Gastrocnemius medialis (tissue), 4 donors: ENCODE data around the gene ST7. TPM values are rescaled to one million over a fixed set of nuclear protein-coding genes. Genes with fewer than 3 reads are reported as not detected.
A peak's percentile ranks its signal among the peaks of the same experiment; 100 is the strongest.

Source experiments
- ATAC-seq, 2 donors: fragments of 150-250 bp; one replicate each; pipeline ENCODE4 v1.9.1; 2016
- DNase-seq, 2 donors: peaks; one replicate each; pipeline ENCODE4 v3.0.0-alpha.2; 2019
- H3K27ac ChIP-seq, 4 donors: fragments of 200-600 bp; sonication (generic); 1 replicate in 1 of 4; 2 replicates in 3 of 4; pipeline ENCODE4 v1.5.1; 2016 to 2018; ENCODE audit warnings: mild to moderate bottlenecking in 2 of 4, moderate library complexity in 1 of 4
- H3K27me3 ChIP-seq, 3 donors: fragments of 200-600 bp; sonication (generic) in 2 of 3; 1 replicate in 1 of 3; 2 replicates in 2 of 3; pipeline versions ENCODE4 v1.5.1 to v1.6.0; 2016 to 2019; ENCODE audit warnings: mild to moderate bottlenecking in 1 of 3, moderate library complexity in 1 of 3
- H3K36me3 ChIP-seq, 2 donors: fragments of 200-600 bp; sonication (generic) in 1 of 2; one replicate each; pipeline ENCODE4 v1.5.1; 2017 to 2018
- H3K4me1 ChIP-seq, 2 donors: fragments of 200-600 bp; sonication (generic) in 1 of 2; one replicate each; pipeline ENCODE4 v1.5.1; 2016 to 2017; ENCODE audit warnings: mild to moderate bottlenecking in 2 of 2
- H3K4me3 ChIP-seq, 4 donors: fragments of 200-600 bp; sonication (generic) in 3 of 4; 1 replicate in 1 of 4; 2 replicates in 3 of 4; pipeline ENCODE4 v1.5.1; 2016 to 2019; ENCODE audit warnings: mild to moderate bottlenecking in 2 of 4
- H3K9me3 ChIP-seq, 3 donors: fragments of 200-600 bp; sonication (generic) in 2 of 3; 1 replicate in 1 of 3; 2 replicates in 2 of 3; pipeline ENCODE4 v1.5.1; 2016 to 2019
- POLR2A ChIP-seq, 2 donors: fragments of 450-650 bp; IDR thresholded peaks; one replicate each; pipeline ENCODE4 v1.6.1; 2017; ENCODE audit warnings: antibody characterized with exemption in 2 of 2, mild to moderate bottlenecking in 2 of 2, moderate library complexity in 2 of 2
- in situ Hi-C, 4 donors: fragments of 200-750 bp; cut with MboI; loops; one replicate each; pipeline versions ENCODE4 v1.15.0 to v1.8.0; 2017; ENCODE audit warnings: low sequenced_read_pairs in 4 of 4
- intact Hi-C: fragments of 100-400 bp; cut with DNase I; formaldehyde crosslinking; loops from one replicate; pipeline ENCODE4 v1.15.1; 2023; ENCODE audit warnings: low total_unique reads
- total RNA-seq, 4 donors: library from RNA; depleted of rRNA; stranded (reverse); fragments of >200 nt; gene quantifications; one replicate each; pipeline versions ENCODE4 v1.1.0 to v1.2.3, GENCODE V29; 2016
- TF ChIP-seq, protein P1 (sequence below), 5 experiments: fragments of 450-650 bp in 3 of 5; fragments of 200-600 bp in 2 of 5; sonication (generic) in 2 of 5; IDR thresholded peaks in 4 of 5; conservative IDR thresholded peaks in 1 of 5; 1 replicate in 4 of 5; 2 replicates in 1 of 5; pipeline ENCODE4 v1.5.1; 2016 to 2019; ENCODE audit warnings: antibody characterized with exemption in 5 of 5, mild to moderate bottlenecking in 3 of 5, moderate library complexity in 3 of 5

Gene ST7
- total RNA-seq, 4 donors from 2014 or later: 5.5 to 14.5 (median 11.9) TPM

DNA sequence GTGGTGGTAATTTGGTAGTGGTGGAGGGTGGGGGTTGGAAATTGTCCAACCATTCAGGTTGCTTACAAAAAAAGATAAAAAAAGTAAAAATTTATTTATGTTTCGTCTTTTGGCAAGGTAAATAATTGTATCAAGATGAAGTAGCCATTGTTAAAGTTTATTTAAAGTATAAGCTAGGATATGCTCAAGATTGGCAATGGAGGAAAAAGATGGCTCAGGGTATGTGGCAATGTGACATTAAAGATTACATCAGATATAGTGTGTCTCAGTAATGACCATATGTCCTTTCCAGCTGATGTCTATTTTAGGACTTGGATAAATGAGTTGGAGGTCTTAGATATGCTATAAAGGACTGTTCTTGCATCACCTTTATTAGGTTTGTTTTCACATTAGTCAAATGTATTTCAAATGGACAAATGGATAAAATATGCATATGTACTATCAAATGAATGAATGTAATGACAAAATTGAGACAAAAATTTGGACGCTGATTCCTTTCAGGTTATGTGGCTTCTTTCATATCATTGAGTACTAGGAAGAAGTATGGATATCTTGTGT lies 60.9 kb downstream of the ST7 start:
- no peak for DNase-seq
- peak overlapping the region; percentile 42 to 65 (median 60) for H3K27ac ChIP-seq
- no peaks in the 10 kb centered on the region for H3K27me3 ChIP-seq
- ATAC-seq: peak in 1 of 2 donors; percentile 49
- TF ChIP-seq, protein P1, sequence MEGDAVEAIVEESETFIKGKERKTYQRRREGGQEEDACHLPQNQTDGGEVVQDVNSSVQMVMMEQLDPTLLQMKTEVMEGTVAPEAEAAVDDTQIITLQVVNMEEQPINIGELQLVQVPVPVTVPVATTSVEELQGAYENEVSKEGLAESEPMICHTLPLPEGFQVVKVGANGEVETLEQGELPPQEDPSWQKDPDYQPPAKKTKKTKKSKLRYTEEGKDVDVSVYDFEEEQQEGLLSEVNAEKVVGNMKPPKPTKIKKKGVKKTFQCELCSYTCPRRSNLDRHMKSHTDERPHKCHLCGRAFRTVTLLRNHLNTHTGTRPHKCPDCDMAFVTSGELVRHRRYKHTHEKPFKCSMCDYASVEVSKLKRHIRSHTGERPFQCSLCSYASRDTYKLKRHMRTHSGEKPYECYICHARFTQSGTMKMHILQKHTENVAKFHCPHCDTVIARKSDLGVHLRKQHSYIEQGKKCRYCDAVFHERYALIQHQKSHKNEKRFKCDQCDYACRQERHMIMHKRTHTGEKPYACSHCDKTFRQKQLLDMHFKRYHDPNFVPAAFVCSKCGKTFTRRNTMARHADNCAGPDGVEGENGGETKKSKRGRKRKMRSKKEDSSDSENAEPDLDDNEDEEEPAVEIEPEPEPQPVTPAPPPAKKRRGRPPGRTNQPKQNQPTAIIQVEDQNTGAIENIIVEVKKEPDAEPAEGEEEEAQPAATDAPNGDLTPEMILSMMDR (IDR thresholded peaks at IDR 0.05 in 4 of 5, conservative IDR thresholded peaks at IDR 0.05 in 1 of 5): no peak
- TF ChIP-seq POLR2A (IDR thresholded peaks at IDR 0.05): no peak
- no peaks in the 10 kb centered on the region for H3K9me3 ChIP-seq
- intact Hi-C loops: no loop called here
- H3K36me3 ChIP-seq: no peaks in the 10 kb centered on the region
- H3K4me3 ChIP-seq: peak overlapping the region; percentile 22 to 39 (median 32)
- peaks cover 28 to 39% of the 10 kb centered on the region in 2 donors for H3K4me1 ChIP-seq
- in situ Hi-C loops: no loop called here

DNA sequence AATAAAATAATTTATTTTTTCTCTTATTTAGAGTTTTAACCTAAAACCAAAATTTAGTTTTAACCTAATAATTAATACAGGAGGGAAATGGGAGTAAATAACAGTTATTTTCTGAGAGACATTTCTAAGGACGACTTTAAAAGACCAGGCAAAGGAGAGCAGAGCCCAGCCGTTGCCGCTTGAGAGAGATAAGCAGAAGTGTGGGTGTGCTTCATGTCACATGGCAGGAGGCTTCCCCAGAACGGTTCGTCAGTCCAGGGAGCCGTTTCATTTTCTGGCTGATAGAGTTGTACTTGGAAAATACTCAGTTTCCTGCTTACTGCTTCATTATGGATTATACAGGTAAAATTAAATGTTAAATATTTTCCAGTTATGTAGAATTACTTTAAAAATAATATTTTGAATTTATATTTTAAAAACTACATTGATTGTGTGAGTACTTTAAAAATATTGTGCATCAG lies 61.4 kb downstream of the ST7 start:
- in situ Hi-C loops: no loop called here
- H3K4me3 ChIP-seq: peak overlapping the region; percentile 22 to 39 (median 32)
- H3K27ac ChIP-seq: peak overlapping the region; percentile 42 to 65 (median 60)

DNA sequence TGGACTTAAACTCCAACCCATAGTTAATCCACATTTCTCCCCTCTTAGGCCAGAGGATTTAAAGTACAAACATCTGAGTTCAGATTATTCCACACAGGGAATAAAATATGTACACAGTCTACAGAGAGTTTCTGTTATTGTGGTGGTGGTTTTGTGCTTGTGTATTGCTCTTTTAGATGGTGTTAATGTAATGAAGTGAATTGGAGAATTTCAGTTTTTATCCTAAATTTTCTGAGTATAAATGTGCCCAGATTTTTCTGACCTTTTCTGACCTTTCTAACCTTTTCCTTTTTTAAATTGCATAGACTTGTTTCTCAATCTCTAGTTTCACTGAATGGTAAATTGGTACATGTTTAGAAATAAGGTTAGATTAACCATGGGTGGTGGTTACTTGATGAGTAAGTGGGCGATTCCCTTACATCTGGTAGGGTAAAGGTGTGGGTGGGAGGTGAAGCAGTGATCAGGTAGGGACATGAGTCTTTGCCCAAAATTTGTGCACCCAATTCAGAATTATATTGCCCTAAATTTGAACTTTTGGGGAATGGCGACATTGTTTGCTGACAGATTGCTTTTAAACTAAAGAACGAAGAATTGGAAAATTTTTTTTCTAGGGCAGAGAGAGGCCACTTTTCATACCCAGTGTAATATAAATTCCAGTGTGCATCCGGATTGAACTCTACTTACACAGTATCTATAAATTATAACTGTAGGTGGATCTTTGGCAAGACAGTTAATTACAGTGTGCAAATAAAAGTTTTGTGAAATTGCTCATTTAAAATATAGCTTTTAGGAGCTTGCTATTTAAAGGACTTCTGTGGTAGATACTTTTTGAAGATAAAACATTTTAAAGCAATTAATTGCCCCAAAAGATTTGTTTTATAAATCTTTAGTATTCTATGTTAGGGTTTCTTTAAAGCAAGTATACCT lies 62.2 kb downstream of the ST7 start:
- no peaks in the 10 kb centered on the region for H3K9me3 ChIP-seq
- peak overlapping the region; percentile 22 to 39 (median 32) for H3K4me3 ChIP-seq
- peaks cover 39 to 52% of the 10 kb centered on the region in 2 donors for H3K4me1 ChIP-seq
- no peak for TF ChIP-seq POLR2A (IDR thresholded peaks at IDR 0.05)
- TF ChIP-seq, protein P1 (IDR thresholded peaks at IDR 0.05 in 4 of 5, conservative IDR thresholded peaks at IDR 0.05 in 1 of 5): no peak
- H3K27ac ChIP-seq: peak overlapping the region; percentile 42 to 65 (median 60)
- no peak for DNase-seq
- intact Hi-C loops: no loop called here
- ATAC-seq: no peak
- no peaks in the 10 kb centered on the region for H3K27me3 ChIP-seq
- in situ Hi-C loops: no loop called here
- no peaks in the 10 kb centered on the region for H3K36me3 ChIP-seq

More for the DNA sequence above, 61.4 kb downstream of the ST7 start:
- peak; percentile 77 to 84 for ATAC-seq
- DNase-seq: peak; percentile 39 to 42
- intact Hi-C loops: no loop called here
- no peaks in the 10 kb centered on the region for H3K36me3 ChIP-seq
- H3K4me1 ChIP-seq: peaks cover 33 to 44% of the 10 kb centered on the region in 2 donors
- no peaks in the 10 kb centered on the region for H3K9me3 ChIP-seq
- no peaks in the 10 kb centered on the region for H3K27me3 ChIP-seq
- TF ChIP-seq POLR2A (IDR thresholded peaks at IDR 0.05): no peak
- TF ChIP-seq, protein P1 (IDR thresholded peaks at IDR 0.05 in 4 of 5, conservative IDR thresholded peaks at IDR 0.05 in 1 of 5): no peak

DNA sequence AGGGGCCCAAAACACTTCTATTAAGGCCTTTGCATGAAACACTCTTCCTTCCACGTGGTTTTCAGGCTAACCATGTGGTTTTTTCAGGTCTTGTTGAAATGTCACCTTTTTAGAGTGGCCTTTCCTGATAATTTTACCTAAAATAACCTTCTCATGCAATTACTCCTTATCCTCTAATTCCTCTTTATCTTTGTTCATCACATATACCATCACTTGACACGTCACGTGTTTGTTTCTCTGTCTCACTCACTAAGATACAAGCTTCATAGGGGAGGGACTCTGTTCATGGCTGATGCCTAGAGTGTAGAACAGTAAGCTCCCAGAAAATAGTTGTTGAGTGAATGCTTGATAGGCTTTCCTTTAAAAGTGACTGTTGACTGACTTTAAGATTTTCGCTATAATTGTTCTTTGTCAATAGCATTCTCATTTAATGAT lies 63.7 kb downstream of the ST7 start:
- Histone ChIP-seq H3K27ac (peak overlapping the region in 3 of 4 donors; percentile 63 to 70 (median 67)), H3K9me3 (no peaks in the 10 kb centered on the region), H3K4me3 (no peak overlapping the region), H3K27me3 (no peaks in the 10 kb centered on the region), H3K4me1 (peaks cover 54 to 68% of the 10 kb centered on the region in 2 donors), H3K36me3 (no peaks in the 10 kb centered on the region)
- intact Hi-C loops: no loop called here
- in situ Hi-C loops: no loop called here
- TF ChIP-seq POLR2A (IDR thresholded peaks at IDR 0.05): no peak
- no peak for DNase-seq
- ATAC-seq: no peak
